Neutrophil (primary cell): ENCODE data around the gene ACKR1.

Experiments used
- H3K27ac ChIP-seq: fragments of 200-600 bp; sonication (generic); 2 replicates; pipeline ENCODE4 v1.5.1; 2016; ENCODE audit warnings: mild to moderate bottlenecking, moderate library complexity
- H3K27me3 ChIP-seq: fragments of 200-600 bp; sonication (generic); 2 replicates; pipeline ENCODE4 v1.6.0; 2016; ENCODE audit warnings: mild to moderate bottlenecking
- H3K36me3 ChIP-seq: fragments of 200-600 bp; sonication (generic); 2 replicates; pipeline ENCODE4 v1.5.1; 2017
- H3K4me1 ChIP-seq, 2 experiments: fragments of 200-600 bp in 1 of 2; sonication (generic) in 1 of 2; 1 replicate in 1 of 2; 2 replicates in 1 of 2; pipeline versions ENCODE4 v1.5.1 to v1.6.1; 2013 to 2016; ENCODE audit warnings: low read depth in 1 of 2, low read length in 1 of 2, mild to moderate bottlenecking in 1 of 2, moderate library complexity in 1 of 2; ENCODE audit not compliant: control insufficient read depth in 1 of 2, insufficient read depth in 1 of 2
- H3K4me3 ChIP-seq, 2 experiments: fragments of 200-600 bp in 1 of 2; sonication (generic) in 1 of 2; 1 replicate in 1 of 2; 2 replicates in 1 of 2; pipeline ENCODE4 v1.5.1; 2013 to 2016; ENCODE audit warnings: low read depth in 1 of 2, low read length in 1 of 2, mild to moderate bottlenecking in 1 of 2, moderate library complexity in 1 of 2
- H3K9me3 ChIP-seq: fragments of 200-600 bp; sonication (generic); 2 replicates; pipeline ENCODE4 v1.5.1; 2016
- CTCF ChIP-seq: fragments of 200-600 bp; sonication (generic); IDR thresholded peaks from 2 replicates; pipeline ENCODE4 v1.5.1; 2016; ENCODE audit warnings: antibody characterized with exemption

ACKR1 gene

GRCh38 chr1:159172614-159173291 lies 31.9 kb upstream of the ACKR1 start:
- no peak overlapping the region for H3K4me3 ChIP-seq

GRCh38 chr1:159173320-159173719 lies 31.4 kb upstream of the ACKR1 start:
- no peak for TF ChIP-seq CTCF
- Histone ChIP-seq H3K9me3 (no peaks in the 10 kb centered on the region), H3K27ac (no peak overlapping the region), H3K27me3 (peaks cover 98% of the 10 kb centered on the region), H3K36me3 (no peaks in the 10 kb centered on the region), H3K4me1 (no peaks in the 10 kb centered on the region), H3K4me3 (no peak overlapping the region)

More at GRCh38 chr1:159172614-159173291, 31.9 kb upstream of the ACKR1 start:
- Histone ChIP-seq H3K36me3 (no peaks in the 10 kb centered on the region), H3K27me3 (peaks cover 98% of the 10 kb centered on the region), H3K9me3 (no peaks in the 10 kb centered on the region), H3K27ac (no peak overlapping the region), H3K4me1 (no peaks in the 10 kb centered on the region)
- no peak for TF ChIP-seq CTCF

- no peak overlapping the region for H3K4me3 ChIP-seq
- peaks cover 98% of the 10 kb centered on the region for H3K27me3 ChIP-seq
- no peaks in the 10 kb centered on the region for H3K9me3 ChIP-seq
- H3K4me1 ChIP-seq: no peaks in the 10 kb centered on the region
- no peak overlapping the region for H3K27ac ChIP-seq
- TF ChIP-seq CTCF: no peak
- H3K36me3 ChIP-seq: no peaks in the 10 kb centered on the region
Observed at GRCh38 chr1:159175571-159175970, 29.1 kb upstream of the ACKR1 start.

GRCh38 chr1:159177272-159177907 lies 27.3 kb upstream of the ACKR1 start:
- TF ChIP-seq CTCF: no peak
- no peaks in the 10 kb centered on the region for H3K4me1 ChIP-seq
- H3K27me3 ChIP-seq: peaks cover 96% of the 10 kb centered on the region
- no peaks in the 10 kb centered on the region for H3K9me3 ChIP-seq
- H3K36me3 ChIP-seq: no peaks in the 10 kb centered on the region
- no peak overlapping the region for H3K27ac ChIP-seq
- no peak overlapping the region for H3K4me3 ChIP-seq

GRCh38 chr1:159179906-159180305 lies 24.8 kb upstream of the ACKR1 start:
- H3K27ac ChIP-seq: no peak overlapping the region
- H3K27me3 ChIP-seq: peaks cover 94% of the 10 kb centered on the region
- H3K36me3 ChIP-seq: no peaks in the 10 kb centered on the region
- H3K4me3 ChIP-seq: no peak overlapping the region
- H3K9me3 ChIP-seq: no peaks in the 10 kb centered on the region
- H3K4me1 ChIP-seq: no peaks in the 10 kb centered on the region
- no peak for TF ChIP-seq CTCF
